PC-9 (cell line): ENCODE measurements around the gene AP1G1.

ENCODE experiments used
- CTCF ChIP-seq: fragments of 200-600 bp; sonication (generic); conservative IDR thresholded peaks from 2 replicates; pipeline ENCODE4 v1.6.1; 2017; ENCODE audit warnings: mixed run types, antibody characterized with exemption, mild to moderate bottlenecking, moderate library complexity
- EZH2 ChIP-seq: fragments of 200-600 bp; sonication (generic); IDR thresholded peaks from 2 replicates; pipeline ENCODE4 v1.8.0; 2017; ENCODE audit warnings: antibody characterized with exemption, low read depth

GRCh38 chr16:71687861-71688260 is 120.8 kb downstream of the AP1G1 start:
- no peak for TF ChIP-seq CTCF
- TF ChIP-seq EZH2, result no peak
